Kidney (tissue), 14 donors: ENCODE results near the gene MTARC1. TPM values are rescaled to one million over a fixed set of nuclear protein-coding genes. Genes with fewer than 3 reads are reported as not detected.

Experiments used
- DNase-seq, 5 donors: peaks; one replicate each; pipeline ENCODE4 v3.0.0-alpha.2; 2013 to 2020
- FAIRE-seq: peaks from 2 replicates; lab custom pipeline; 2012; peaks lifted over from hg19 to GRCh38; lab: Jason Lieb, UNC
- H3K27ac ChIP-seq, 2 donors: one replicate each; pipeline ENCODE4 v1.7.0; 2013; ENCODE audit warnings: low read depth in 2 of 2, low read length in 2 of 2, inconsistent platforms in 1 of 2
- H3K27me3 ChIP-seq: one replicate; pipeline ENCODE4 v1.7.1; 2013; ENCODE audit warnings: low read length, inconsistent platforms; ENCODE audit not compliant: control insufficient read depth, insufficient read depth
- H3K36me3 ChIP-seq, 3 donors: one replicate each; pipeline versions ENCODE4 v1.7.0 to v1.7.1; 2013; ENCODE audit warnings: low read length in 3 of 3, control low read depth in 1 of 3, inconsistent platforms in 1 of 3; ENCODE audit not compliant: insufficient read depth in 3 of 3, control insufficient read depth in 2 of 3
- H3K4me1 ChIP-seq, 3 donors: one replicate each; pipeline versions ENCODE4 v1.7.0 to v1.7.1; 2013; ENCODE audit warnings: low read length in 3 of 3, inconsistent platforms in 1 of 3, low read depth in 1 of 3; ENCODE audit not compliant: control insufficient read depth in 2 of 3, insufficient read depth in 2 of 3
- H3K4me3 ChIP-seq, 3 donors: one replicate each; pipeline versions ENCODE4 v1.7.0 to v1.8.1; 2013; ENCODE audit warnings: low read length in 3 of 3, control low read depth in 1 of 3, inconsistent platforms in 1 of 3
- H3K9ac ChIP-seq, 3 donors: one replicate each; pipeline versions ENCODE4 v1.7.0 to v1.7.1; 2013; ENCODE audit warnings: low read length in 3 of 3, control low read depth in 1 of 3, inconsistent platforms in 1 of 3
- H3K9me3 ChIP-seq, 3 donors: one replicate each; pipeline versions ENCODE4 v1.7.0 to v1.7.1; 2013; ENCODE audit warnings: low read length in 3 of 3, control low read depth in 1 of 3, inconsistent platforms in 1 of 3; ENCODE audit not compliant: control insufficient read depth in 2 of 3, insufficient read depth in 1 of 3
- CTCF ChIP-seq: IDR thresholded peaks from 3 replicates; pipeline ENCODE4 v1.5.1; 2012; ENCODE audit warnings: mild to moderate bottlenecking, moderate library complexity, borderline replicate concordance; ENCODE audit not compliant: insufficient read depth; ENCODE audit errors: extremely low read depth
- intact Hi-C: fragments of 100-400 bp; cut with DNase I; formaldehyde crosslinking; loops from one replicate; pipeline ENCODE4 v1.11.1; 2022
- polyA plus RNA-seq: library from polyadenylated mRNA; stranded (reverse); fragments of 350-450 nt; fragmentation: Illumina TruSeq; extraction: RNeasy Lipid Tissue Mini Kit (QIAGEN cat#74804); gene quantifications from one replicate; pipeline ENCODE4 v1.2.3, GENCODE V29; 2014; ENCODE audit warnings: low read depth, low replicate concordance; ENCODE audit not compliant: insufficient read depth
- total RNA-seq: library from RNA; stranded (reverse); fragmentation: NEBNext Ultra II Directional; extraction: Animal tissue kit (Norgen Biotek cat#: 25700); gene quantifications from one replicate; pipeline ENCODE4 v1.2.1, GENCODE V29; 2021
- donor health status: control.
- donor health status: control.
- donor health status: control.
- donor health status: control.
- donor health status: control.
- donor health status: DM: yes; HTN: yes; CAD: no.
- donor health status: Normal renal cell carcinoma (clear cell type).

Gene MTARC1
- total and polyA plus RNA-seq, 2 donors from 2014 or later = 6.8 to 11.0 TPM

GRCh38 chr1:220761688-220762427 lies 24.9 kb upstream of the MTARC1 start:
- Histone ChIP-seq H3K9me3 (no peaks in the 10 kb centered on the region), H3K36me3 (peaks cover 3 to 32% (median 16%) of the 10 kb centered on the region in 3 donors), H3K27ac (peak overlapping the region; percentile 11 to 39), H3K4me1 (peaks cover 0 to 2% (median 0%) of the 10 kb centered on the region in 3 donors), H3K9ac (no peak overlapping the region), H3K4me3 (no peak overlapping the region), H3K27me3 (no peaks in the 10 kb centered on the region)
- TF ChIP-seq CTCF = no peak
- DNase-seq (no peak), FAIRE-seq (no peak)
- intact Hi-C loops = no loop called here

DNA sequence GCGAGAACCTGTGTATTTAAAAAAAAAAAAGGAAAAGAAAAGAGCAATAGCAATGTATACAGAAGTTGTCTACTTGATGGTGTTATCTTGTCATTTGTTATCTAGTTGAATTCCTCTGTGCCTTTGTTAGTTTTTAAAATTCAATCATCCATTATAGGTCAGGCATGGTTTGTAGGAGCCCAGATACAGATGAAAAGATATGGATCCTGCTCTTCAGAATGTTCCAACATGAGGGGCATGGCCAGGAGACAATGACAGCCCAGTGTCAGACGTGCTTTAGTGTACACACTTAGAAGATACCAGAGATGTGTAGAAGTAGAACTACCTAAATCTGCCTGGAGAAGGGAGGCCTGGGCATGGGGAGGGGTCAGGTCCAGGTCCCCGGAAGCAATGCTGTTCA lies 22.0 kb upstream of the MTARC1 start:
- no peak overlapping the region for H3K9ac ChIP-seq
- H3K27ac ChIP-seq = peak overlapping the region in 1 of 2 donors; percentile 21
- FAIRE-seq (no peak), DNase-seq (no peak)
- no peaks in the 10 kb centered on the region for H3K9me3 ChIP-seq
- H3K4me1 ChIP-seq = peaks cover 0 to 17% (median 3%) of the 10 kb centered on the region in 3 donors
- intact Hi-C loops = no loop called here
- peaks cover 0 to 52% (median 17%) of the 10 kb centered on the region in 3 donors for H3K36me3 ChIP-seq
- H3K4me3 ChIP-seq = no peak overlapping the region
- H3K27me3 ChIP-seq = no peaks in the 10 kb centered on the region
- TF ChIP-seq CTCF = no peak

- FAIRE-seq = no peak
These were observed 19.2 kb upstream of the MTARC1 start for GRCh38 chr1:220767312-220768125.

More at GRCh38 chr1:220767312-220768125, 19.2 kb upstream of the MTARC1 start:
- Histone ChIP-seq H3K4me1 (peaks cover 0 to 17% (median 2%) of the 10 kb centered on the region in 3 donors), H3K36me3 (peaks cover 0 to 70% (median 24%) of the 10 kb centered on the region in 3 donors), H3K9ac (peak overlapping the region in 1 of 3 donors; percentile 4), H3K27ac (peak overlapping the region; percentile 63 to 66), H3K27me3 (no peaks in the 10 kb centered on the region), H3K4me3 (no peak overlapping the region), H3K9me3 (no peaks in the 10 kb centered on the region)
- peak in 3 of 5 donors; percentile 29 to 90 (median 65) for DNase-seq
- intact Hi-C loops = no loop called here
- TF ChIP-seq CTCF = no peak
